Cardiac fibroblast (primary cell): ENCODE measurements around the gene SCART1.
"Not testable (repeated sequence)": the region's sequence is repeated elsewhere in the genome, so short reads cannot be mapped to it uniquely, and the experiment has no call there.

Source experiments
- DNase-seq, 2 donors: peaks; one replicate each; pipeline versions ENCODE4 v3.0.0 to v3.0.0-alpha.2; 2010; ENCODE audit warnings: low read depth in 2 of 2
- H3K4me3 ChIP-seq, 2 donors: replicated peaks in 1 of 2; 1 replicate in 1 of 2; 2 replicates in 1 of 2; pipeline ENCODE4 v1.5.1; 2011; ENCODE audit warnings: low read depth in 2 of 2, low read length in 2 of 2, mild to moderate bottlenecking in 2 of 2, moderate library complexity in 1 of 2
- TF ChIP-seq, protein P1 (sequence below): IDR thresholded peaks from one replicate; pipeline ENCODE4 v1.5.1; 2011; ENCODE audit warnings: low read depth, mild to moderate bottlenecking, low read length, inconsistent platforms

The SCART1 gene

DNA sequence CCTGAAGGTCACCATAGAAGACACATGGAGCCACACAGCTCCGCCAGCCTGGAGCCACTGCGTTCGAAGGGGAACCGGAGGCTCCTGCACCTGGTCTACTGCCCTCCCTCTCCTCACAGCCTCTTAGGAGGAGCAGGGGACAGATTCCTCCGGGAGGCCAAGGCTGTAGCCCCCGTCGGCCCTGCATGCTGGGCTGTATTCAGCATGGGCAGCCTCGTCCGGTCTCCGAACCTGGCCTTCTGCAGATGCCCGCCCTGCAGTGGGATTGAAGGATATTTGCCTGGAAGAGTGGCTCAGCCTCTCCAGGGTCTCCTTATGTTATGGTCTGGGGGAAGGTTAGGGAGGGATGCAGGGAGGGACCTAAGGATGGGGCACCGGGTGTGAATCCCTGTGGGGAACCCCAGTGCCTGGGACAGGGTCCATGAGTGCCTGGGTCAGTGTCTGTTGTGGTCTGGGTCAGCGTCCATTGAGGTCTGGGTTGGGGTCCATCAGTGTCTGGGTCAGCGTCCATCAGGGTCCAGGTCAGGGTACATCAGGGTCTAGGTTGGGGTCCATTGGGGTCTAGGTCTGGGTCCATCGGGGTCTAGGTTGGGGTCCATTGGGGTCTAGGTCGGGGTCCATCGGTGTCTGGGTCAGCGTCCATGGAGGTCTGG is 13.0 kb upstream of the SCART1 start:
- no peak overlapping the region for H3K4me3 ChIP-seq
- TF ChIP-seq, protein P1, sequence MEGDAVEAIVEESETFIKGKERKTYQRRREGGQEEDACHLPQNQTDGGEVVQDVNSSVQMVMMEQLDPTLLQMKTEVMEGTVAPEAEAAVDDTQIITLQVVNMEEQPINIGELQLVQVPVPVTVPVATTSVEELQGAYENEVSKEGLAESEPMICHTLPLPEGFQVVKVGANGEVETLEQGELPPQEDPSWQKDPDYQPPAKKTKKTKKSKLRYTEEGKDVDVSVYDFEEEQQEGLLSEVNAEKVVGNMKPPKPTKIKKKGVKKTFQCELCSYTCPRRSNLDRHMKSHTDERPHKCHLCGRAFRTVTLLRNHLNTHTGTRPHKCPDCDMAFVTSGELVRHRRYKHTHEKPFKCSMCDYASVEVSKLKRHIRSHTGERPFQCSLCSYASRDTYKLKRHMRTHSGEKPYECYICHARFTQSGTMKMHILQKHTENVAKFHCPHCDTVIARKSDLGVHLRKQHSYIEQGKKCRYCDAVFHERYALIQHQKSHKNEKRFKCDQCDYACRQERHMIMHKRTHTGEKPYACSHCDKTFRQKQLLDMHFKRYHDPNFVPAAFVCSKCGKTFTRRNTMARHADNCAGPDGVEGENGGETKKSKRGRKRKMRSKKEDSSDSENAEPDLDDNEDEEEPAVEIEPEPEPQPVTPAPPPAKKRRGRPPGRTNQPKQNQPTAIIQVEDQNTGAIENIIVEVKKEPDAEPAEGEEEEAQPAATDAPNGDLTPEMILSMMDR, result no peak
- no peak for DNase-seq

DNA sequence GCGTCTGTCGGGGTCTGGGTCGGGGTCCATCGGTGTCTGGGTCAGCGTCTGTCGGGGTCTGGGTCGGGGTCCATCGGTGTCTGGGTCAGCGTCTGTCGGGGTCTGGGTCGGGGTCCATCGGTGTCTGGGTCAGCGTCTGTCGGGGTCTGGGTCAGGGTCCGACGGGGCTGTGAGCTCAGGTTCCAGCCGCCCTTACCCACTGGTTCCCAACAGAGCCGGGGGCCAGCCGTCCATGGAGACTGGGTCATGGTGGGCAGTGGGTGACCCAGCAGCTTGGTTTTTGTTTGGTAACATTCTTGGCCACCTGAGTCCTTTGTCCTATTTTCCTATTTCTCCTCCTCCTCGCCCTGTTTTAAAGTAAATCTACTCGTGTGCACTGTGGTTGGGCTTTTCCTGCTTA is 12.4 kb upstream of the SCART1 start:
- not testable (repeated sequence) for DNase-seq, H3K4me3 ChIP-seq

DNA sequence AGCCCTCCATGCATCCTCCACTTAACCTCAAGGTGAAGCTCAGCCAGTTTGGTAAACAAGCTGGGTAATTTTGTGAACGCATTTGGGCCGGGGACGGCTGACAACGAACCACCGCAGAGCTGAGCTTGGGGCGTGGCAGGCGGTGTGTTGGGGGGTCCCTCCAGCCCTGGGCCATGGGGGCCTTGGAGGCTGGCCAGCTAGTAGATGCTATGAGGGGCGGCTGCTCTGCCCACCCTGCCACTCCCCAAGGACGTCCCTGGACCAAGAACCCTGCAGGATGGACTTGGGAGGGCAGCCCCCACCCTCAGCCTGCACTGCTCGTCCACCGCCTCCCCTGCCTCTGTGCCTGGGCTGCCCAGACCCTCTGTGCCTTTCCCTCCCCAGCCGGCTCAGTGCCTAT is 12.0 kb upstream of the SCART1 start:
- DNase-seq, result no peak
- TF ChIP-seq, protein P1, result no peak
- H3K4me3 ChIP-seq, result no peak overlapping the region

DNA sequence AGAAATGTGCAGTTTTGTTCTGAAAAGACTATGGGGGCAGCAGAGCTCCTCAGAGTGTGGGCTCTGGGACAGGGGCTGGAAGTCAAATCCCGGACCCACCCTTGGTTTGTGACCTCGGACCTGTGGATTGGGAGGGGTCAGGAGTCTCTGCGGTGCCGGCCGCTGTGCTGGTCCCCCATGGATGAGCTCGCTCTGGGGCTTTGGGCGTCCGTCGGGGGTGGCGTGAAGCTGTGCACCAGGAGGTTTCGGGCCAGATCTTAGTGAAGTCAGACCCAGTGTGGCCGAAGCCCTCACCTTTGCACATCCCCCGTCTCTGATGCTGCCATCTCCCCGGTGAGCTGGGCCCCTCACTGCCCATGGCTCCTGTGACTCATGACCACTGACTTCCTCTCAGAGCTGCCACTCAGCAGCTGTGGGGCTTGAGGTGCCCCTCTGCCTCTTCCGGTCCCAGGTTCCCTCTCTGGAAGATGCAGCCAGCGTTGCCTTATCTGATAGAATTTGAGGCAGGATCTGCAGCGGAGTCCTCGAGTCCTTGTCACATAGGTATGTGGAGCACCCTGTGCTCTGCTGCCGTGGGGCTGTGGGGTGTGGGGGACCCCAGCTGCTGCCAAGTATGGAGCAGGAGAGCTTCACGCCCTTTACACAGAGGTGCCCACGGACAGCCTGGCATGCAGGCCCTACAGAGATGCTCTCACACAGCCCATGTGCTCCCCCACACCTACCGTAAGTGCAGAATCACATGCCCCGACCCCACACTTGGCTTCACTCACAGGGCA is 11.4 kb upstream of the SCART1 start:
- DNase-seq, result no peak
- no peak overlapping the region for H3K4me3 ChIP-seq
- TF ChIP-seq, protein P1, result no peak

GRCh38 chr10:133442967-133443924 is 10.5 kb upstream of the SCART1 start:
- no peak for DNase-seq
- TF ChIP-seq, protein P1, result no peak
- no peak overlapping the region for H3K4me3 ChIP-seq

DNA sequence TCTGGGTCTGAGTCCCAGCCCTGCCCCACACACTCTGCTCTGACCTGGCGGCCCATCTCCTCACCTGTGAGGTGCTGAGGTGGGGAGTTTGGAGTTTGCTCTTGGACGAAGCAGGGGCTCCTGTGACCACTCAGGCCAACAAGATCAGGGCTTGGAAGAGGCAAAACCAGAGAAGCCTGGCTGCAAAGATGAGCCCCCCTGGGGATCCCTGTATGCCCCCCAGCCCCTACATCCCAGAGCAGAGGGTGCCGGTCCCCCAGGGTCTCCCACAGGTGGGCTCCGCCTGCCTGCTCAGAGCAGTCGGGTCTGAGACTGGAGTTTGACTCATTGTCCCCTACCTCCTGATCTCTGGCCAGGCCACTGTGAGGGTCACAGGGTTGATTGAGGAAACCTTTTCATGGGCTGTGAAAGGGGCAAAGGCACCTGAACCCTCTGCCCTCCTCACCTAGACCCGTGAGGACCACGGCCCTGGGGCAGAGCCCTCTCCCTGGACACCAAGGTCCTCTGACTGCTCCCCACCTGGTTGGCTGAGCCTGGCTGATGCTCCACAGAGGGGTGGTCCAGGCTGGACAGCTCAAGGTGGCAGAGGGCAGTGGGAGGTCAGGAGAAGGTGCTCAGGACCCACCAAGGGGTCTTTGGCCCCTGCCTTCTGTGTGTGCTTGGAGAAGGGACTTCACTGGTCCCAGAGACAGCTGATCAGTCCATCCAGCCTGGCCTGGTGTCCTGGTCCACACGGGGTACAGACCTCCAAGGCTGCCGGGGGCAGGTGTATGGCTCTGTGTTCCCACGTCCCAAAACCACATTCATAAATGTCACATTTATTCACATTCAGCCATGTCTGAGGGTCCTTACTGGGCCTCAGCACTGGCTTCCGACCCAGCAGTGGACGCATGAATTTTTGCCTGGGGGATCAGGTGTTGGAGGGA is 9.1 kb upstream of the SCART1 start:
- DNase-seq, result no peak
- H3K4me3 ChIP-seq, result no peak overlapping the region
- TF ChIP-seq, protein P1, result no peak
